GM21515 (cell line): Measurements from ENCODE around the gene PADI1.

Experiments
- ATAC-seq: cut with Tn5 transposase; IDR thresholded peaks from one replicate; pipeline ENCODE4 v1.9.1; 2021; ENCODE audit not compliant: unreplicated experiment

The PADI1 gene, protein sequence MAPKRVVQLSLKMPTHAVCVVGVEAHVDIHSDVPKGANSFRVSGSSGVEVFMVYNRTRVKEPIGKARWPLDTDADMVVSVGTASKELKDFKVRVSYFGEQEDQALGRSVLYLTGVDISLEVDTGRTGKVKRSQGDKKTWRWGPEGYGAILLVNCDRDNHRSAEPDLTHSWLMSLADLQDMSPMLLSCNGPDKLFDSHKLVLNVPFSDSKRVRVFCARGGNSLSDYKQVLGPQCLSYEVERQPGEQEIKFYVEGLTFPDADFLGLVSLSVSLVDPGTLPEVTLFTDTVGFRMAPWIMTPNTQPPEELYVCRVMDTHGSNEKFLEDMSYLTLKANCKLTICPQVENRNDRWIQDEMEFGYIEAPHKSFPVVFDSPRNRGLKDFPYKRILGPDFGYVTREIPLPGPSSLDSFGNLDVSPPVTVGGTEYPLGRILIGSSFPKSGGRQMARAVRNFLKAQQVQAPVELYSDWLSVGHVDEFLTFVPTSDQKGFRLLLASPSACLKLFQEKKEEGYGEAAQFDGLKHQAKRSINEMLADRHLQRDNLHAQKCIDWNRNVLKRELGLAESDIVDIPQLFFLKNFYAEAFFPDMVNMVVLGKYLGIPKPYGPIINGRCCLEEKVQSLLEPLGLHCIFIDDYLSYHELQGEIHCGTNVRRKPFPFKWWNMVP

DNA sequence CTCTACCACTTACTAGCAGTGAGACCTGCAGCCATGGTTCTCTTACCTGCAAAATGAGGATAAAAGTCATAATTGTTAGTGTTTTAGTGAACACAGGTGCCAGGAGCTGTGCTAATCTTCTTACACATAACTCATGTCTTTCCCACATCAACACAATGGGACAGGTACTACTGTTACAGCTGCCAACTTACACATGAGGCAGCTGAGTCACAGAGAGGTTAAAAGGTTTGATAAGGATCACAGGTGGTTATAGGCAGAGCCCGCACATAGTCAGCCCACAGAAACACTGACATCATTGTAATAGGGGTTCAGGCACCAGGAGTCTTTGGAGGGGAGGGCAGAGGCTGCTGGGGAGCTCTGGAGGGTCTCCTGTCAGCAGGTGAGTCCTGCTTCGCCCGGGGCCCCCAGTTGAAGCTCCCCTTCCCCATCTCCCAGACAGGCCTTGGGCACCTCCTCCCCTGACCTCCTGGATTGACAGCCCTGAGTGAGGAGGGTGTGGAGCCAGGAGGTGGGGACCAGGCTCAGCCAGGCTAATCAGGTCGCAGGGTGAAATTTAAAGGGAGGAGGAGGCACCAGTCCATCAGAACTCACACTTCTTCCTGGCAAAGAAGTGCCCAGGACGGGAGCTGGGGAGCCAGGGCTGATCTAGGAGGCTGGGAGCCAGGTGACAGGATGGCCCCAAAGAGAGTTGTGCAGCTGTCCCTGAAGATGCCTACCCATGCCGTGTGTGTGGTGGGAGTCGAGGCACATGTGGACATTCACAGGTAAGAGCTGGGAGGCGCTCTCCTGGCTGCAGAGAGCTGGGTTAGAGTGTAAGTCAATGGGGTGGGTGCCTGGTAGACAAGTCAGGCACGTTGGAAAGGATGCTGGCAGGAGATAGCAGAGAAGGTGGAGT, at the start of gene PADI1:
PADI1 (plus strand) TSS at position 583 of the 895 bp plus-strand sequence; CDS start at position 673, 90 bp downstream.
- no peak for ATAC-seq

DNA sequence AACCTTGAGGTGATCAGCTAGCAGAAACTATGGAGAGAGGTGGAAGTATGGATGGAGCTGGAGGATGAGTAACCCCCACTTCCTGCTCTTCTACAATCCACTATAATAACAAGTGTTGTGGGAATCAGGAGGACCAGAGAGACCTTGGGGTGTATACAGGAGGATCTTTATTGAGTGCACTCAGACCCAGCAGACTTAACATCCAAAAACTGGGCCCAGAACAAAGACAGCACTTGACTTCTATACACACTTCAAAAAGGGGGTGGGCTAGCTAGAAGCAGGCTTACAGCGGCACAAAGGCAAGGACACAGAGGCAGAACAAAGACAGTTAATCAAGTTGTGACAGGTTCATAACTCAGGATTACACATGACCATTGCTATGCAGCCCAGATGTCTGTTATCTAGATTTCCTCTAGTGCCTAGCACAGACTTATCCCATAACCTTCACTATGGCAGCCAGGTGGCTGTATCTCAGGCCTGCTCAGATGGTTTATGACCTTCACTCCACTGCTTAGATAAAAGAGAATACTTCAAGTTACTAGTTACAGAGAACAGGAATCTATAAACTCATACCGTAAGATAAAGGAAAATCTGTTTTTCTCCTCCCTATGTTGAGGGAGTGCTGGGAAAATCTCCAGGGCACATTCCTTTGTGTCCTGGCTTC, 49.5 kb upstream of the PADI1 start:
- ATAC-seq = no peak

DNA sequence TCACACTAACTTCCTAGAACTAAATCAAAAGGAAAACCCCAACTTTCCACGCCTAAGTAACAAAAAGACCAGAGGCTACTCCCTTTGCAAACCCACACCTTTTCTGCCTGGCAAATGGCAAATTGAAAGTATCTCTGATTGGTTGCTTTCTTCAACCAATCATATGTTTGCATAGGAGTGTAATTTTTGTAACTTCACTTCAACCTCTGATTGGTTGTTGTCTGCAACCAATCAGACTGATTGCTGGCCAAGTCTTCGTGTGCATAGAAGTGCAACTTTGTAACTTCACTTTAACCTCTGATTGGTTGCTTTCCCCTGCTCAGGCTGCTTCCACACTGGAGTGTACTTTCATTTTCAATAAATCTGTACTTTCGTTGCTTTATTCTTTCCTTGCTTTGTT, 48.8 kb upstream of the PADI1 start:
- ATAC-seq = no peak

DNA sequence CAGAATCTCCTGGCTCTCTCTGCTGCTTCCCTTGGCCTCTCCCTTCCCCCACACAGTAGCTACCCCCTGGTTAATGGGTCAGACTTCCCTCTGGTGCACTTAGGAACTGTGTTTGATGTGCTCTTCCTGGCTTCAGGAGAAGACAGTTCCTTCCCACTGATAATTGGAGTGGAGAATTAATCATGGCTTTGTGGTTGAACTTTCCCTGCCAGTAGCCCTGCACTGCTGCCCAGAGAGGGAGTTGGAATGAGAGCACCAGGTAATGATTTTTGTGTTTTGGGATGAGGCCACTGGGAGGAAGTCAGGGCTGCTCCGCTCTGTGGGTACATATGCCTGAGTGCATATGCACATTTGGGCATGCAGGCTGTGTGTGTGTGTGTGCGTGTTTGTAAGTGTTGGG, 46.0 kb upstream of the PADI1 start:
- ATAC-seq = no peak

DNA sequence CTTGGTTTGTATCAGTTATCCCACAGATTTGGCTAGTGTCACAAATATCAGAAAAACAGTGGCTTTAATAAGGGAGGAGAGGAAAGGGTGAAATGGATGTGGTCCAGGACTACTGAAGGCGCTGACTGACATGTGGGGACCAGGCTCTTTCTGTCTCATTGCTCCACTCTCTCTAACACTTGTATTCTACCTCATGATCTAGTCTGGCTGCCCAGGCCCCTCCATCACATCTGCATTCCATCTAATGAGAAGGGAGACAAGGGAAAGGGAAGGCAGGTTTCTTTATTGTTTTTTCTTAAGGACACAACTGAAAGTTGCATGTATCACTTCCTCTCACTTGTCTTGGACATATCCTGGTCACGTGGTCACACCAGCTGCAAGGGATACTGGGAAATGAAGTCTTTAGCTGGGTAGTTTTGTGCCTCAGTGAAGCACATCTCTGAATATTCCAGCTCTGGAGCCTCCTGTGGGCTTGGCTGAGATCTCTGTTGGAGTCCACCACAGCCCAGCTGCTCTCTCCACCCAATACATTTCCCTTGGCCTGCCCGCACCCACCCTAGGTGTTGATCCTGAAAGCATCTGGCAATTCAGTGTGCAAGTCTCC, 43.7 kb upstream of the PADI1 start:
- no peak for ATAC-seq

DNA sequence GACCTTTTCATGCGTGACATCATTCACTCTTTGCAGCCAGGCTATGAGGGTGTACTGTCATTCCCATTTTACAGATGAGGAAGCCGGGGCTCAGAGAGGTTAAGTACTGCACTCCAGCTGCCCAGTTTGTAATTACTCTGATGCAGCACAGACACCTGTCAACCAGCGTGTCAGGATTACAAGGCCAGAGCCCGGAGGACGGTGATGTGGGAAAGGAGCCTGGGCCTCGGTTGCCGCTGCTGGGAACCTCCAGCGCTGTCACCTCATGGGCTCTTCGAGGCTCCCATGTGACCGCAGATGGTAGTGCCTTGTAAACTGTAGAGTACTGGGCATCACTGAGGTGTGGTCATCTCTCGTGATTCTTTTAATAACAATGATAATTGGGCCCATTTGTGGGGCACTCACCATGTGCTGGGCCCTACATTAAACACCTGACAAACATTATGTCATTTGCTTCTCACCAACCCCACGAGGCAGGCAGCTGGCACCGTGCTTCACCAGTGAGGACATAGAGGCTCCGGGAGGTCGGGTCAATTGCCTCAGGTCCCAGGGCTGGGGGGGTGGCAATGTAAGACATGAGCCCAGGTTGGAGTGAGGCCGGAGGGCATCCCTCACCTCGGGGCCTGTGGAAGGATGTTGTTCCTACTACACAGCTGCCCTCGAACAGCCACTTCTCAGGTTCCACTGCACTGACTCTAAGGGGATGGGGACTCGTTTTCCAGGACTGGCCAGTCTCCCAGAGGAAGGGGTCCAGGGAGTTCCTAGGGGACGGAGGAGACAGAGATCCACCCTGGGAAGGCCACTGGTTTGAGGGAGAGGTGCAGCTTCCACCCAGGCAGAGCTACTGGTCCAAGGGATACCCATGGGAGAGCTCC, 42.8 kb upstream of the PADI1 start:
- ATAC-seq = no peak

DNA sequence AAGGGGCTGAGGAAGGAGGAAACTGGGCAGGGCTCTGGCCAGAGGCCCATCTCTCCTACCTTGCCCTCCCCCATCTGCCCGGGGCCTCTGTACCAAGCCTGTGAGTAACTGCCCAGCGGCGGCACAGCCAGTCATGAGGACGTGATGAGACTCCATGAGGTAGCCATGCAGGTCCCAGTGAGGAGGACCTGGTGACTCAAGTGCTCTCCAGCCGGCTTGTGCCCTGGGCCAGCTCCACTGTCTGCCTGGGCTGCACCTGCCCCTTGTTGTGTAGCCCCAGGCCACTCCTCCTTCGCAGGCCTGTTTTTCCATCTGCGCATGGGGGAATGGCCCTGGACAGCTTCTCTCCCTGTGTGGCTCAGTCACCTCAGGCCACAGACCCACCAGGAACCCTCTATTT, 42.0 kb upstream of the PADI1 start:
- ATAC-seq = no peak

DNA sequence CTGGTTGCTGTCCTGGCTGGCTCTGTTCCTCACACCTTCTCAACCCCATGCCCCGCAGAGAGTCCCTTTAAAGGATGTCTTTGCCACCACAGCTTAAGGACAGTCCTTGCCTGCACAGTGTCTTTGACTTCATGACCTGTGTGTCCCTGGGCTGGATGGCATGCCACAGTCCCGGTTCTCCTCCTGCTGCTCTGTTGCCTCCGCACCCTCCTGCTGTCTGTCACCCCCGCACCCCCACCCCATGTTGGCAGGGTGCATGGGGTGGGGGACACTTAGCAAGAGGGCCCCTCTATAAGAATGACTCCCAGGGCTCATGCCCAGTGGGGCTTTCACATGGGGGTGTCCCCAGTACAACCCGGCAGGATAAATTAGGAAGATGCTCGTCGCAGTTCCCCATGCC, 41.6 kb upstream of the PADI1 start:
- no peak for ATAC-seq

DNA sequence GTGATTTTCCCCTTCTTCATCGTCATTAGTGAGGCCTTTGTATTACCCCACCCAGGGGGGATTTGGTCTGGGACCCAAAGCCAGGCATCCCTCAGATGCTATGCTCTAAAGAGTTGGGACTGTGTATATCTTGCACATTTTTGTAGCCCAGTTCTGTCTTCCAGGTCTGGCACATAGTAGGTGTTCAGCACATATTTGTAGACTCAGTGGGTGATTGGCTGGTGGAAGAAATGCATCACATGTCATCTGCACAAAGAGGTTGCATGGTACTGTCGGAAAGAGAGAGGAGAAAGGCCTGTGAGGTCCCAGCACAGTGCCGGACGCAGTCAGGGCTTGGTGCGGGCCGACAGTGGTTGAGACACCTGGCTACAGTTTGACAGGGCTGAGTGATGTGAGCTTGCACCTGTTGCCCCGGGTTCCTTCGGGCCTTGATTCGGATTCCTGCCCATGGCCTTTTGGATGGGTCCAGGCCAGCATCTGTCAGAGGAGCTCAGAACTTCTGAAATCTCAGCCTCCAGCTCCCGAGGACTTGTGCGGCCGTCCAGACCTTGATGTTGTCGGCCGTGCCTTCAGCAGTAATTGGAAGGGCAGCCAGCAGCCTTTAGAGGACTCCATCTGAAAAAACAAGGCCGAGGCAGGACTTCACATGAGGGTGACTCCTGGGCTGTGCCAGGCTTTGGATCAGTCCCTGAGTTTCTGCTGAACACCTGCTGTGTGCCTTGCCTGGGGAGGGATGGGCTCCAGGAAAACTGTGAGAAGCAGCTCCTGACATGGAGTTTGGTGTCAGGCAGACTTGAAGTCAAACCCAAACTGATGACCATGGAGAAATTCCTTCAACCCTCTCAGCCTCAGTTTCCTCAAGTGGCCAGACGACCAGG, 40.9 kb upstream of the PADI1 start:
- ATAC-seq = no peak

DNA sequence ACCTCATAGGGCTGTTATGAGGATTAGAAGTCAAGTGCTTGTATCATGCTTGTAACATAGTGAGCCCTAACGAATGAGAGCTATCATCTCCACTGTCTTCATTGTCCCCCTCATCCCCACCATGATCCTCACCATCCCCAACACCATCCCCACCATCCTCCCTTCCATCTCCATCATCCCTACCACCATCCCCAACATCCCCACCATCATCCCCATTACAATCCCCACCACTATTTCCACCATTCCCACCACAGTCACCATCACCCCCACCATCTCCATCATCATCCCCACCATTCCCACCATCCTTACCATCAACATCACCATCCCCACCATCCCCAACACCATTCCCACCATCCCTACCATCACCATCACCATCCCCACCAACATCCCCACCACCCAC, 39.1 kb upstream of the PADI1 start:
- no peak for ATAC-seq

DNA sequence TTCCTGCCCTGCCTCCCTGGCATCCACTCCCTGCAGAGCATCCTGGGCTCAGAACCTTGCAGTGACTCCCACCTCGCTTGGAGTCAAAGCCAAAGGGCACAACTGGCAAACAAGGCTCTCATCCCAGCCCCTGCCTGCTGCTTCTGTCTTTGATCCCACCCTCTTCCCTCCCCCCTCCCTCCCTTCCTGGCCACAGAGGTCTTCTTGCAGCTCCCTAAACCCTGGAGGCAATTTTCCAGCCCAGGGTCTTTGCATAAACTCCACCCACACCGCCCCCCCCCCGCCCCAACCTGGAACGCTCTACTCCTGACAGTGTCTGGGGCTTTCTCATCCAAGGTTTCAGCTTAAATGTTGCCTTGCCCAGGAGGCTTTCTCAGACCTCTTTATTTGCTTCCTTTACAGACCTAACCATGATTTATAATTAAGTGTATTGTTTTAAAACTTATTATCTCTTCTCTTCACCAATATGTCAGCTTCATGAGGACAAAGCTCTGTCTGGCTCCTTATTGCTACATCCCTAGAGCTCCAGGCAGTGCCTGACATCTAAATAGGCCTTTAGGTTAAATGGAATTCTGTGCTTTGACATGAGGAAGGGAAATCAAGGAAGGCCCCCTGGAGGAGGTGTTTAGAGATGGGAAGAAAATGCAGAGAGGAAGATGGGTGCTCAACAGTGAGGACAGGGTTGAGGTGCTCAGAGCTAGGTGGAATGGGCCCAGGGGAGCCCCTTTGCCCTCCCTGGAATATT, 37.7 kb upstream of the PADI1 start:
- no peak for ATAC-seq

DNA sequence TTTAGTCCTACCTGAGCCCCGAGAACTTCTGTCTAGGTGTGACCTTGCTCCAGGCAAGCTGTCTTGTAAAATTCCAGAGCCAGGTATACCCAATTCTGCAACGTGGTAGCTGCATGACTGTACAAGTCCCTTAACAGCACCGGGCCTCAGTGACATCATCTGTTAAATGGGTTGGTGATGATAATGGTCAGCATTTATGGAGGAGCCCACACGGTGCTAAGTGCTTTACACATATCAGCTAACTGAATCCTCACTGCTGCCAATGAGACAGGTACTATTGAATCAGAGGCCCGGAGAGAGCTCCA, 37.2 kb upstream of the PADI1 start:
- no peak for ATAC-seq

DNA sequence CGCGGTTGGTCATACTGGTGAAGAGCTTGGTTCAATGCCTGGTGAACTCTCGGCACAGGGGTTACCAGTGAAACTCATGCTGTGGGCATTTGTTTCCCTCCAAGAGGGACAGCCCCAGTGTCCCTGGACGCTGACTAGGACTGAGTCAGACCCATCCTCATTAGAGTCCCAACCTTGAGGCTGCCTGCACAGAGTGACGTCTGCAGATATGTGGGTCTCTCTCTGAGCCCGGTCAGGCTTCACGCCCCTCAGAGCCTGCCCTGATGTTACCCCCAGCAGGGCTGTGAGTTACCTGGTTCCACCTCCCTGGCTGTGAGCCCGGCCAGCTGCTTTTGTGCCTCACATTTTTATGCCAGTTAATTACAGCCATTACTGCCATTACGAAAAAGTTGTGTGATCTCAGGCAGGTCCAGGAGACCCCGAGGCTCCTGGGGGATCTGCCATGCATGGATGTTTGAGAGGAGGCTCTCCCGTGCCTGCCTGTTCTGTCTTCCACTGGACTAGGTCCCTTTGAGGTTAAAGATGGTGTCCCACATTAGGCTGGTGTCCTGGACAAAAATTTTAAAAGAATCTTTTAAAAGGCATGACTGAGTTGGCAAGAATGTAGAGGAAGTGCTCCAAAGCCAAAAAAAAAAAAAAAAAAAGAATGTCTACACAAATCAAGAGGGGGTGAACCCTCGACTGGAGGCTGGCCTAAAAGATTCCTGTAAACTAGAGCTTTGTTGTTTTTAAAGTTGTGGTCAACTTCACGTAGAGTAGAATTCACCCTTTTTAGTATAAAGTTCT, 36.6 kb upstream of the PADI1 start:
- no peak for ATAC-seq

DNA sequence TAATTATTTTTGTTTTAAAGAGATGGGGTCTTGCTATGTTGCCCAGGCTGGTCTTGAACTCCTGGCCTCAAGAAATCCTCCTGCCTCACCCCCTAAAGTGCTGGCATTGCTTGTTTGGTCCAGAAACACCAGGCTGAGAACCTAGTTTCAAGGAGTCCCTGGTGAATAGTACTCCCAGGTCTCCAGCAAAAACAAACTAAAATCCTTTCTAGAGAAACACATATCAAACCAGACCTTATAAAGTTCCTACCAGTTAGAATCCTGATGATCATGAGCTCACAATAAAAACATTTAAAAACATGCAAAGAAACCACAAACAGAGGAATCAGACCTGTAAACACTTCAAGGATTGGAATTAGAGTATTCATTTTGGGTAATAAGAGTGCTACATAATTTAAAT, 34.4 kb upstream of the PADI1 start:
- no peak for ATAC-seq

DNA sequence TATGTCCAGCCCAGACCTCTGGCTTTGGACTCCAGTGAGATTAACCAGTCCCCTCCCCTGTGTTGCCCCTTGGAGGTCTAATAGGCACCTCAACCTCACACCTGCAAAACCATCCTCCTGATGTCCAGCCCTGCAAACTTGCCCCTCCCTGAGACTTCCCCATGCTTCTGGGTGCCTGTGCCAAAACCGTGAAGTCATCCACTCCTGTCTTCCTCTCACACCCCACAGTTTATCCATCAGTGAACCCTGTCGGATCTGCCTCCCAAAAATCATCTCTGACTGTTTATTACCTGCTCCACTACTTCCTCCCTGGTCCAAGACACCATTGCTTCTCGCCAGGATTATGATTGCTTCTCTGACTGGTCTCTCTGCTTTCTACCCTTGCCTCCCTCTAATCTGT, 31.7 kb upstream of the PADI1 start:
- no peak for ATAC-seq

DNA sequence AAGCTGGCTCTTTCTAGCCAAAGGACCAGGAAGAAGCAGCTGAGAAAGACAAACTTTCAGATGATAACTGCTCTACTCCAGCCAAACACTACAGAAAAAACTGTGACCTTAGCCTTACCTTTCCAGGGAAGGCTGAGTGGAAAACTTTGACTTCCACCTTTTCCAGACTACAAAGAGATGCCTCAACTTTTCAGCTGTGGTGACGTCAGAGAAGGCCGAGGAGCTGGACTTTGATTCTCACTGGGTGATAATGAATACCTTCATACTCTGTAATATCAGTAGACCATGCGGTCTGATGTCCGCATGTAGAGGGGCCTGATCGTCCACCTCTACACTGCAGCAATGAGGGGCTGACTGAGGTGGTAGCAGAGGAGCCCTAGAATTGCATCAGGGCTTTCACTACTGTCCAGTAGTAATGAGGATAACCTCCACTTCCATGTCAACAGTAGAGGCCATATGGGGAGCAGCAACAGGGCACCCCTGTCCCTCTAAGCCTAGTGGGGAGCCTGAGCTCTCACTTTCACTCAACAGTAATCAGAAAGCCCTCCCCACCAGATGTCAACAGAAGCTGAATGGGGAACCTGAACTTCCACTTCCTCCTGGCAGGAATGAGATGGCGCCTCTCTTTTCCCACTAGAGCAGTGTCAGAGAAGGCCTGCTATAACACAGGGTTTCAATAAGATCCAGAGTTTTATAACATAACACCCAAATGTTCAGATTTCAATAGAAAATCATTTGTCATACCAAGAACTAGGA, 28.4 kb upstream of the PADI1 start:
- no peak for ATAC-seq

DNA sequence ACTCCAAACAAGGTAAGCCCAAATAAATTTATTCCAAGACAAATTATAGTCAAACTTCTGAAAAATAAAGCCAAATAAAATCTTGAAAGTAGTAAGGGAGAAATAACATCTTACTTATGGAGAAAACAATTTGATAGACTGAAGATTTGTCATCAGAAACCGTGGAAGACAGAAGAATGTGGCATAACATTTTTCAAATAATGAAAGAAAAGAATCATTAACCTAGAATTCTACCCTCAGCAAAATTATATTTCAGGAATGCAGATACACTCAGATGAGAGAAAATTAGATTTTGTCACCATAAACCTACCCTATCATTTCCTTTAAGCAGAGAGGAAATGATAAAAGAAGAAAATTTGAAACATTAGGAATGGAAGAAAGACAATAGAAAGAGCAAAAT, 27.3 kb upstream of the PADI1 start:
- ATAC-seq = no peak
